SK-N-SH treated with all-trans-retinoic acid at 6 μM for 48 hours (cell line): Measurements from ENCODE around the gene FMN1.
A peak's percentile ranks its signal among the peaks of the same experiment; 100 is the strongest.

ENCODE experiments used
- ATAC-seq: fragments of 200-7000 bp; cut with Tn5 transposase; 3 replicates; pipeline ENCODE4 v1.9.1; 2020; ENCODE audit warnings: mild to moderate bottlenecking, moderate library complexity
- ARNTL ChIP-seq: fragments of 450-650 bp; formaldehyde crosslinking; IDR thresholded peaks from 2 replicates; pipeline ENCODE4 v1.5.0; 2020; ENCODE audit warnings: low read depth, mild to moderate bottlenecking, moderate library complexity, borderline replicate concordance
- BACH2 ChIP-seq: fragments of 250-450 bp; sonication (Bioruptor Pico); IDR thresholded peaks from 2 replicates; pipeline ENCODE4 v1.9.0; 2021; ENCODE audit warnings: mild to moderate bottlenecking, borderline replicate concordance
- CSDC2 ChIP-seq: fragments of 250-450 bp; sonication (Bioruptor Pico); IDR thresholded peaks from 2 replicates; pipeline ENCODE4 v1.5.0; 2020; ENCODE audit warnings: mild to moderate bottlenecking, moderate library complexity
- GLIS3 ChIP-seq: fragments of 250-450 bp; sonication (Bioruptor Pico); IDR thresholded peaks from 2 replicates; pipeline ENCODE4 v1.5.0; 2020; ENCODE audit warnings: mild to moderate bottlenecking, moderate library complexity
- ISL1 ChIP-seq: fragments of 250-450 bp; sonication (Bioruptor Pico); IDR thresholded peaks from 2 replicates; pipeline ENCODE4 v2.1.2; 2022; ENCODE audit warnings: mild to moderate bottlenecking, moderate library complexity
- OSR1 ChIP-seq: fragments of 250-450 bp; sonication (Bioruptor Pico); IDR thresholded peaks from 2 replicates; pipeline ENCODE4 v1.8.0; 2022; ENCODE audit warnings: moderate library complexity, mild to moderate bottlenecking, inconsistent platforms
- PPARA ChIP-seq: fragments of 250-450 bp; sonication (Bioruptor Pico); IDR thresholded peaks from 2 replicates; pipeline ENCODE4 v1.5.0; 2020; ENCODE audit warnings: mild to moderate bottlenecking, borderline replicate concordance
- RARB ChIP-seq: fragments of 250-450 bp; sonication (Bioruptor Pico); IDR thresholded peaks from 2 replicates; pipeline ENCODE4 v1.8.0; 2021; ENCODE audit warnings: mild to moderate bottlenecking, moderate library complexity
- SNAI2 ChIP-seq: fragments of 250-450 bp; sonication (Bioruptor Pico); IDR thresholded peaks from 2 replicates; pipeline ENCODE4 v1.5.0; 2020; ENCODE audit warnings: mild to moderate bottlenecking, moderate library complexity
- TCF4 ChIP-seq: fragments of 250-450 bp; sonication (Bioruptor Pico); IDR thresholded peaks from 2 replicates; pipeline ENCODE4 v1.8.0; 2021; ENCODE audit warnings: mild to moderate bottlenecking, moderate library complexity, borderline replicate concordance
- TOX ChIP-seq: fragments of 250-450 bp; sonication (Bioruptor Pico); IDR thresholded peaks from 2 replicates; pipeline ENCODE4 v1.8.0; 2021; ENCODE audit warnings: mild to moderate bottlenecking, moderate library complexity, borderline replicate concordance
- ZFP3 ChIP-seq: fragments of 250-450 bp; sonication (Bioruptor Pico); IDR thresholded peaks from 2 replicates; pipeline ENCODE4 v1.5.0; 2020; ENCODE audit warnings: mild to moderate bottlenecking, moderate library complexity
- ZFP30 ChIP-seq: fragments of 450-650 bp; formaldehyde crosslinking; IDR thresholded peaks from 2 replicates; pipeline ENCODE4 v1.5.0; 2022; ENCODE audit warnings: mild to moderate bottlenecking, moderate library complexity
- ZNF565 ChIP-seq: fragments of 450-650 bp; formaldehyde crosslinking; conservative IDR thresholded peaks from 2 replicates; pipeline ENCODE4 v1.5.0; 2020; ENCODE audit warnings: low read depth, mild to moderate bottlenecking, moderate library complexity
- ZNF70 ChIP-seq: fragments of 450-650 bp; formaldehyde crosslinking; IDR thresholded peaks from 2 replicates; pipeline ENCODE4 v1.5.0; 2020; ENCODE audit warnings: mild to moderate bottlenecking, moderate library complexity
- ZNF8 ChIP-seq: fragments of 450-650 bp; formaldehyde crosslinking; IDR thresholded peaks from 2 replicates; pipeline ENCODE4 v1.5.0; 2020; ENCODE audit warnings: mild to moderate bottlenecking, moderate library complexity
- TF ChIP-seq, protein P1 (sequence below): fragments of 250-450 bp; sonication (Bioruptor Pico); IDR thresholded peaks from 2 replicates; pipeline ENCODE4 v1.5.0; 2020; ENCODE audit warnings: mild to moderate bottlenecking, moderate library complexity
- TF ChIP-seq, protein P2 (sequence below): fragments of 250-450 bp; sonication (Bioruptor Pico); IDR thresholded peaks from 2 replicates; pipeline ENCODE4 v1.5.1; 2021; ENCODE audit warnings: mild to moderate bottlenecking, moderate library complexity
- TF ChIP-seq, protein P3 (sequence below): fragments of 250-450 bp; sonication (Bioruptor Pico); IDR thresholded peaks from 2 replicates; pipeline ENCODE4 v1.5.1; 2020; ENCODE audit warnings: low read depth, mild to moderate bottlenecking, moderate library complexity
- TF ChIP-seq, protein P4 (sequence below): fragments of 250-450 bp; sonication (Bioruptor Pico); IDR thresholded peaks from 2 replicates; pipeline ENCODE4 v1.8.0; 2021; ENCODE audit warnings: low read depth, mild to moderate bottlenecking, moderate library complexity, borderline replicate concordance

FMN1 gene

DNA sequence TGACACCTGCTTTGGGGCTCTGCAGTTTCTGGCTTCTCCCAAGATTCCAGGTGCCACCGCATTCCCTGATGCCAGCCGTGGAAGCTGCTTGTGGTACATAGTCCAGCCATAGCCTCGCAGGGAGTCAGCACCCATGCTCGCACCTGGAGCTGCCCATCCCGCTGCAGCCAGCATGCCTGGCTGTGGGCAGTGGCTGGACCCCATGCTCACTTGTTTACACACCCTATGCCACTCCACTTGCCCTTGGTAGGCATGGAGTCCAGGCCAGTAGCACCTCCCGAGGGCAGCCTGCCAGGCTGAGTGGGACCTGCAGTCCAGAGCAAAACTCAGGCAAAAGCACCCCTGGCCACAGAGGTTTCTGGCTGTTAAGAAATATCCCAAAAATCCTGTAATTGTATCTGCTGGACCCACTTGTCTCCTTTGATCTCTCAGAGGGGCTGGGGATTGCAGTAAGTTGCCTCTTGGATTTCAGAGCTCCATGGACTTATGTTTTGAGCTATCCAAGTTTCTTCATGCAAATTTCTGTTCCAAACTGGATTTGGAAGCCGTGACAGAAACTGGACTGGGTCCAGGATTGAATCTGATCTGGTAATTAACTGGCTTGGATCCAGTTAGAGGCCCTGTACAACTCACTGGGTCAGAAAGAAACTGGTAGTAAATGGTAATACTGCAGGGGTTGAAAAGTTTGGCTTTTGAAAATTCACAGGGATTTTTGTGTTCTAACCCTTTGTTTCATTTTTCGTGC lies 149.3 kb downstream of the FMN1 start:
- TF ChIP-seq ISL1 (CRISPR knock-in tag) (no peak), OSR1 (CRISPR knock-in tag) (no peak), ZNF8 (CRISPR knock-in tag) (no peak), TCF4 (CRISPR knock-in tag) (no peak), BACH2 (CRISPR knock-in tag) (no peak), RARB (CRISPR knock-in tag) (no peak), ARNTL (CRISPR knock-in tag) (no peak)
- TF ChIP-seq, protein P1, sequence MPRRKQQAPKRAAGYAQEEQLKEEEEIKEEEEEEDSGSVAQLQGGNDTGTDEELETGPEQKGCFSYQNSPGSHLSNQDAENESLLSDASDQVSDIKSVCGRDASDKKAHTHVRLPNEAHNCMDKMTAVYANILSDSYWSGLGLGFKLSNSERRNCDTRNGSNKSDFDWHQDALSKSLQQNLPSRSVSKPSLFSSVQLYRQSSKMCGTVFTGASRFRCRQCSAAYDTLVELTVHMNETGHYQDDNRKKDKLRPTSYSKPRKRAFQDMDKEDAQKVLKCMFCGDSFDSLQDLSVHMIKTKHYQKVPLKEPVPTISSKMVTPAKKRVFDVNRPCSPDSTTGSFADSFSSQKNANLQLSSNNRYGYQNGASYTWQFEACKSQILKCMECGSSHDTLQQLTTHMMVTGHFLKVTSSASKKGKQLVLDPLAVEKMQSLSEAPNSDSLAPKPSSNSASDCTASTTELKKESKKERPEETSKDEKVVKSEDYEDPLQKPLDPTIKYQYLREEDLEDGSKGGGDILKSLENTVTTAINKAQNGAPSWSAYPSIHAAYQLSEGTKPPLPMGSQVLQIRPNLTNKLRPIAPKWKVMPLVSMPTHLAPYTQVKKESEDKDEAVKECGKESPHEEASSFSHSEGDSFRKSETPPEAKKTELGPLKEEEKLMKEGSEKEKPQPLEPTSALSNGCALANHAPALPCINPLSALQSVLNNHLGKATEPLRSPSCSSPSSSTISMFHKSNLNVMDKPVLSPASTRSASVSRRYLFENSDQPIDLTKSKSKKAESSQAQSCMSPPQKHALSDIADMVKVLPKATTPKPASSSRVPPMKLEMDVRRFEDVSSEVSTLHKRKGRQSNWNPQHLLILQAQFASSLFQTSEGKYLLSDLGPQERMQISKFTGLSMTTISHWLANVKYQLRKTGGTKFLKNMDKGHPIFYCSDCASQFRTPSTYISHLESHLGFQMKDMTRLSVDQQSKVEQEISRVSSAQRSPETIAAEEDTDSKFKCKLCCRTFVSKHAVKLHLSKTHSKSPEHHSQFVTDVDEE (CRISPR knock-in tag): no peak
- ATAC-seq: no peak; the same call in 2 of the 3 replicates

DNA sequence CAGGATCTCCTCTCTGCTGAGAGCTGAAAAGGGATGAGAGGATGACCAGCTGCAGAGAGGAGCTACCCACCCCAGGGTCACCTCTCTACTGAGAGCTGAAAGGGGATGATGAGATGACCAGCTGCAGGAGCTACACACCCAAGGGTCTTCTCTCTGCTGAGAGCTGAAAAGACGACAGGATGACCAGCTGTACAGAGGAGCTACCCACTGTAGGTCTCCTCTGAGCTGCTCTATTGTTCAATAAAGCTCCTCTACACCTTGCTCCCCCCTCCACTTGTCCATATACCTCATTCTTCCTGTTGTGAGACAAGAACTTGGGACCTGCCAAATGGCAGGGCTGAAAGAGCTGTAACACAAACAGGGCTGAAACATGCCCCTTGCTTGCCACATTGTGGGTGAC lies 149.9 kb downstream of the FMN1 start:
- no peak for TF ChIP-seq BACH2 (CRISPR knock-in tag)
- TF ChIP-seq PPARA (CRISPR knock-in tag): no peak
- TF ChIP-seq ZNF8 (CRISPR knock-in tag): no peak
- TF ChIP-seq GLIS3 (CRISPR knock-in tag): no peak
- no peak for TF ChIP-seq ARNTL (CRISPR knock-in tag)
- TF ChIP-seq ZNF565: no peak
- TF ChIP-seq CSDC2 (CRISPR knock-in tag): no peak
- TF ChIP-seq, protein P1 (CRISPR knock-in tag): no peak
- no peak for TF ChIP-seq ZFP3
- TF ChIP-seq TCF4 (CRISPR knock-in tag): no peak
- TF ChIP-seq TOX: no peak
- TF ChIP-seq OSR1 (CRISPR knock-in tag): no peak
- TF ChIP-seq ISL1 (CRISPR knock-in tag): no peak
- TF ChIP-seq SNAI2 (CRISPR knock-in tag): no peak
- TF ChIP-seq, protein P2, sequence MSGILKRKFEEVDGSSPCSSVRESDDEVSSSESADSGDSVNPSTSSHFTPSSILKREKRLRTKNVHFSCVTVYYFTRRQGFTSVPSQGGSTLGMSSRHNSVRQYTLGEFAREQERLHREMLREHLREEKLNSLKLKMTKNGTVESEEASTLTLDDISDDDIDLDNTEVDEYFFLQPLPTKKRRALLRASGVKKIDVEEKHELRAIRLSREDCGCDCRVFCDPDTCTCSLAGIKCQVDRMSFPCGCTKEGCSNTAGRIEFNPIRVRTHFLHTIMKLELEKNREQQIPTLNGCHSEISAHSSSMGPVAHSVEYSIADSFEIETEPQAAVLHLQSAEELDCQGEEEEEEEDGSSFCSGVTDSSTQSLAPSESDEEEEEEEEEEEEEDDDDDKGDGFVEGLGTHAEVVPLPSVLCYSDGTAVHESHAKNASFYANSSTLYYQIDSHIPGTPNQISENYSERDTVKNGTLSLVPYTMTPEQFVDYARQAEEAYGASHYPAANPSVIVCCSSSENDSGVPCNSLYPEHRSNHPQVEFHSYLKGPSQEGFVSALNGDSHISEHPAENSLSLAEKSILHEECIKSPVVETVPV (CRISPR knock-in tag): no peak
- TF ChIP-seq RARB (CRISPR knock-in tag): no peak
- TF ChIP-seq, protein P3, sequence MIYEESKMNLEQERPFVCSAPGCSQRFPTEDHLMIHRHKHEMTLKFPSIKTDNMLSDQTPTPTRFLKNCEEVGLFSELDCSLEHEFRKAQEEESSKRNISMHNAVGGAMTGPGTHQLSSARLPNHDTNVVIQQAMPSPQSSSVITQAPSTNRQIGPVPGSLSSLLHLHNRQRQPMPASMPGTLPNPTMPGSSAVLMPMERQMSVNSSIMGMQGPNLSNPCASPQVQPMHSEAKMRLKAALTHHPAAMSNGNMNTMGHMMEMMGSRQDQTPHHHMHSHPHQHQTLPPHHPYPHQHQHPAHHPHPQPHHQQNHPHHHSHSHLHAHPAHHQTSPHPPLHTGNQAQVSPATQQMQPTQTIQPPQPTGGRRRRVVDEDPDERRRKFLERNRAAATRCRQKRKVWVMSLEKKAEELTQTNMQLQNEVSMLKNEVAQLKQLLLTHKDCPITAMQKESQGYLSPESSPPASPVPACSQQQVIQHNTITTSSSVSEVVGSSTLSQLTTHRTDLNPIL (CRISPR knock-in tag): no peak
- TF ChIP-seq, all 23 proteins: peak for 0

DNA sequence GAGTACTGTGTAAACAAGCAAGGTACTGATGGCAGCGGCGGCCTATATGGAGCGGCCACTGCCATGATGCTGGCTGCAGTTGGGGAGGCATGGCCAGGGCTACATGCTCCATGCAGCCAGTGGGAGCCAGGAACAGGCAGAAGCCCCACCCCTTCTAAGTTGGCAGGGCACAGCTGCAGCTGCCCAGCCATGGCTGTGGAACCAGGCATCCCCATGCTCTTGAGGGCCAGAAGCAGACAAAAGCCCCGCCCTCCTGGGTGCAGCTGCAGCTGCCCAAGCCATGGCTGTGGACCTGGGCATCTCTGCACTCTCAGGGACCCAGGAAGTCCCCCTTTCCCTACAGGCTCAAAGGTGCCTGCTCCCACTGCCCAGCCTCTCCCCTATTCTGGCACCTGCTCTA lies 150.9 kb downstream of the FMN1 start:
- peak; percentile 17; the same call in 2 of the 3 replicates for ATAC-seq
- no peak for TF ChIP-seq ZFP30 (CRISPR knock-in tag)
- TF ChIP-seq ZNF8 (CRISPR knock-in tag): no peak
- TF ChIP-seq OSR1 (CRISPR knock-in tag): no peak
- TF ChIP-seq, protein P3 (CRISPR knock-in tag): no peak
- no peak for TF ChIP-seq GLIS3 (CRISPR knock-in tag)
- TF ChIP-seq ZNF70: no peak
- no peak for TF ChIP-seq SNAI2 (CRISPR knock-in tag)
- TF ChIP-seq, protein P4, sequence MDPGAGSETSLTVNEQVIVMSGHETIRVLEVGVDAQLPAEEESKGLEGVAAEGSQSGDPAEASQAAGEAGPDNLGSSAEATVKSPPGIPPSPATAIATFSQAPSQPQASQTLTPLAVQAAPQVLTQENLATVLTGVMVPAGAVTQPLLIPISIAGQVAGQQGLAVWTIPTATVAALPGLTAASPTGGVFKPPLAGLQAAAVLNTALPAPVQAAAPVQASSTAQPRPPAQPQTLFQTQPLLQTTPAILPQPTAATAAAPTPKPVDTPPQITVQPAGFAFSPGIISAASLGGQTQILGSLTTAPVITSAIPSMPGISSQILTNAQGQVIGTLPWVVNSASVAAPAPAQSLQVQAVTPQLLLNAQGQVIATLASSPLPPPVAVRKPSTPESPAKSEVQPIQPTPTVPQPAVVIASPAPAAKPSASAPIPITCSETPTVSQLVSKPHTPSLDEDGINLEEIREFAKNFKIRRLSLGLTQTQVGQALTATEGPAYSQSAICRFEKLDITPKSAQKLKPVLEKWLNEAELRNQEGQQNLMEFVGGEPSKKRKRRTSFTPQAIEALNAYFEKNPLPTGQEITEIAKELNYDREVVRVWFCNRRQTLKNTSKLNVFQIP (CRISPR knock-in tag): no peak
- TF ChIP-seq ARNTL (CRISPR knock-in tag): no peak
- no peak for TF ChIP-seq PPARA (CRISPR knock-in tag)
- TF ChIP-seq TOX: no peak

More for the DNA sequence above, 149.9 kb downstream of the FMN1 start:
- no peak for ATAC-seq
